ENCODE results near the gene CCL19. TPM values are rescaled to one million over a fixed set of nuclear protein-coding genes. Genes with fewer than 3 reads are reported as not detected.

CCL19 gene
- total RNA-seq, 1 experiment from 2014 or later, result not detected

GRCh38 chr9:34689512-34689911 lies 1.6 kb downstream of the CCL19 start (continued):
- no peak for TF ChIP-seq ZBTB43 (CRISPR knock-in tag; IDR thresholded peaks at IDR 0.05)

GRCh38 chr9:34689116-34689470 lies 2.0 kb downstream of the CCL19 start:
- no peaks in the 10 kb centered on the region for H3K36me3 Mint-ChIP-seq
- H3K4me1 Mint-ChIP-seq, result peaks cover 16% of the 10 kb centered on the region
- H3K27me3 Mint-ChIP-seq (ENCODE audit: low read depth), result peaks cover 3% of the 10 kb centered on the region; the same call in 1 of the 2 replicates
- H3K4me3 Mint-ChIP-seq, result no peak overlapping the region
- TF ChIP-seq ERG (CRISPR knock-in tag; IDR thresholded peaks at IDR 0.05), result no peak
- no peak for TF ChIP-seq NFE2L1 (CRISPR knock-in tag; IDR thresholded peaks at IDR 0.05)
- TF ChIP-seq MXD4 (CRISPR knock-in tag; IDR thresholded peaks at IDR 0.05; ENCODE audit: borderline replicate concordance), result no peak
- no peak for TF ChIP-seq GRHL2 (CRISPR knock-in tag; IDR thresholded peaks at IDR 0.05; ENCODE audit: insufficient replicate concordance, severe bottlenecking)
- no peak for TF ChIP-seq ZNF671 (CRISPR knock-in tag; IDR thresholded peaks at IDR 0.05)
- no peak for TF ChIP-seq SOX15 (CRISPR knock-in tag; IDR thresholded peaks at IDR 0.05)
- no peak for TF ChIP-seq RORB (CRISPR knock-in tag; IDR thresholded peaks at IDR 0.05)
- TF ChIP-seq CDX4 (CRISPR knock-in tag; IDR thresholded peaks at IDR 0.05; ENCODE audit: borderline replicate concordance), result no peak
- TF ChIP-seq OVOL2 (CRISPR knock-in tag; IDR thresholded peaks at IDR 0.05; ENCODE audit: borderline replicate concordance), result no peak
- no peak for TF ChIP-seq ATF2 (CRISPR knock-in tag; IDR thresholded peaks at IDR 0.05; ENCODE audit: borderline replicate concordance, low read depth)
- TF ChIP-seq FOXP1 (CRISPR knock-in tag; IDR thresholded peaks at IDR 0.05; ENCODE audit: borderline replicate concordance), result no peak
- no peak for TF ChIP-seq GABPB1 (CRISPR knock-in tag; IDR thresholded peaks at IDR 0.05)
- TF ChIP-seq ZNF416 (CRISPR knock-in tag; IDR thresholded peaks at IDR 0.05), result no peak
- TF ChIP-seq CBFB (CRISPR knock-in tag; IDR thresholded peaks at IDR 0.05; ENCODE audit: low read depth), result no peak
- TF ChIP-seq RELA (CRISPR knock-in tag; IDR thresholded peaks at IDR 0.05; ENCODE audit: borderline replicate concordance), result no peak
- TF ChIP-seq ZNF317 (CRISPR knock-in tag; IDR thresholded peaks at IDR 0.05; ENCODE audit: borderline replicate concordance, low read depth), result no peak
- TF ChIP-seq KAT7 (CRISPR knock-in tag; IDR thresholded peaks at IDR 0.05; ENCODE audit: borderline replicate concordance), result no peak
- no peak for TF ChIP-seq PRRX2 (CRISPR knock-in tag; IDR thresholded peaks at IDR 0.05)
- no peak for TF ChIP-seq SP1 (CRISPR knock-in tag; conservative IDR thresholded peaks at IDR 0.05)
- ChIA-PET POLR2A (no interaction called here), CTCF (interaction anchor here (1.0 to 9.0 kb wide), 3 partner anchors 12 to 14 kb away, joined by 3 to 60 read pairs (median 10); no protein-coding TSS in a partner anchor)
- no peak for ATAC-seq
- no peaks in the 10 kb centered on the region for H3K9me3 Mint-ChIP-seq
- DNase-seq (ENCODE audit: low spot score), result no peak
- no peak overlapping the region for H3K27ac Mint-ChIP-seq

- Mint-ChIP-seq H3K4me3 (no peak overlapping the region), H3K36me3 (no peaks in the 10 kb centered on the region), H3K27me3 (ENCODE audit: low read depth) (peaks cover 3% of the 10 kb centered on the region; the same call in 1 of the 2 replicates), H3K4me1 (peaks cover 16% of the 10 kb centered on the region), H3K27ac (no peak overlapping the region), H3K9me3 (no peaks in the 10 kb centered on the region)
- ATAC-seq (no peak), DNase-seq (ENCODE audit: low spot score) (no peak)
- TF ChIP-seq NFYB (CRISPR knock-in tag; conservative IDR thresholded peaks at IDR 0.05; ENCODE audit: low read depth), result no peak
- TF ChIP-seq ATF1 (CRISPR knock-in tag; IDR thresholded peaks at IDR 0.05), result no peak
- no peak for TF ChIP-seq JUN (CRISPR knock-in tag; IDR thresholded peaks at IDR 0.05)
- TF ChIP-seq GABPB1 (CRISPR knock-in tag; IDR thresholded peaks at IDR 0.05), result 0 out of 2 replicates have a peak, but pooled peaks have one; percentile 9
- TF ChIP-seq TEAD1 (CRISPR knock-in tag; IDR thresholded peaks at IDR 0.05), result no peak
- CTCF ChIA-PET, result interaction anchor here (1.0 to 9.0 kb wide), 4 partner anchors 13 to 14 kb away, joined by 3 to 60 read pairs (median 16); no protein-coding TSS in a partner anchor
- POLR2A ChIA-PET, result no interaction called here
Measured at GRCh38 chr9:34688329-34689115, 2.6 kb downstream of the CCL19 start.

All from WTC11 (cell line).